Activated CD4-positive, alpha-beta T cell treated with anti-CD3 and anti-CD28 coated beads for 48 hours (primary cell): Measurements from ENCODE around the gene GASK1A.

Experiments
- DNase-seq: peaks from one replicate; pipeline ENCODE4 v3.0.0-alpha.2; 2020

Gene GASK1A

GRCh38 chr3:43015991-43016865 lies 37.1 kb downstream of the GASK1A start:
- no peak for DNase-seq

GRCh38 chr3:43017004-43017403 lies 37.9 kb downstream of the GASK1A start:
- DNase-seq, result no peak

GRCh38 chr3:43017593-43018195 lies 38.6 kb downstream of the GASK1A start:
- DNase-seq, result no peak

- DNase-seq, result no peak
These were observed 39.1 kb downstream of the GASK1A start for GRCh38 chr3:43018246-43018645.

GRCh38 chr3:43019006-43019809 lies 40.1 kb downstream of the GASK1A start:
- DNase-seq, result no peak

GRCh38 chr3:43019826-43020225 lies 40.7 kb downstream of the GASK1A start:
- no peak for DNase-seq

GRCh38 chr3:43021186-43021585 lies 42.1 kb downstream of the GASK1A start:
- DNase-seq, result no peak

GRCh38 chr3:43022121-43022520 lies 43.0 kb downstream of the GASK1A start:
- no peak for DNase-seq

GRCh38 chr3:43023066-43023465 lies 44.0 kb downstream of the GASK1A start:
- no peak for DNase-seq

- DNase-seq, result no peak
These were observed 44.6 kb downstream of the GASK1A start for GRCh38 chr3:43023746-43024145.

GRCh38 chr3:43024181-43024885 lies 45.2 kb downstream of the GASK1A start:
- DNase-seq, result peak; percentile 54

GRCh38 chr3:43025423-43025822 lies 46.3 kb downstream of the GASK1A start:
- DNase-seq, result no peak

- DNase-seq, result no peak
These were observed 48.9 kb downstream of the GASK1A start for GRCh38 chr3:43028001-43028400.

- DNase-seq, result no peak
These were observed 49.8 kb downstream of the GASK1A start for GRCh38 chr3:43028678-43029490.

- DNase-seq, result no peak
These were observed 51.2 kb downstream of the GASK1A start for GRCh38 chr3:43030162-43030935.

- DNase-seq, result no peak
These were observed 52.4 kb downstream of the GASK1A start for GRCh38 chr3:43031485-43031884.

GRCh38 chr3:43031889-43032545 lies 52.9 kb downstream of the GASK1A start:
- no peak for DNase-seq

- DNase-seq, result no peak
These were observed 53.8 kb downstream of the GASK1A start for GRCh38 chr3:43032646-43033628.

- DNase-seq, result no peak
These were observed 55.1 kb downstream of the GASK1A start for GRCh38 chr3:43034200-43034599.
